GM19452 (cell line): ENCODE results near the gene OPTC.
"Not testable (repeated sequence)": the region's sequence is repeated elsewhere in the genome, so short reads cannot be mapped to it uniquely, and the experiment has no call there.

Experiments used
- ATAC-seq: cut with Tn5 transposase; IDR thresholded peaks from one replicate; pipeline ENCODE4 v1.9.1; 2021; ENCODE audit not compliant: unreplicated experiment

The OPTC gene

GRCh38 chr1:203465146-203465798 lies 28.7 kb upstream of the OPTC start:
- ATAC-seq = no peak

- no peak for ATAC-seq
Measured at GRCh38 chr1:203465948-203466347, 28.0 kb upstream of the OPTC start.

GRCh38 chr1:203466906-203467549 lies 26.9 kb upstream of the OPTC start:
- not testable (repeated sequence) for ATAC-seq

- no peak for ATAC-seq
Measured at GRCh38 chr1:203467550-203467921, 26.4 kb upstream of the OPTC start.

- no peak for ATAC-seq
Measured at GRCh38 chr1:203468326-203468725, 25.6 kb upstream of the OPTC start.

GRCh38 chr1:203470240-203470639 lies 23.7 kb upstream of the OPTC start:
- ATAC-seq = no peak

DNA sequence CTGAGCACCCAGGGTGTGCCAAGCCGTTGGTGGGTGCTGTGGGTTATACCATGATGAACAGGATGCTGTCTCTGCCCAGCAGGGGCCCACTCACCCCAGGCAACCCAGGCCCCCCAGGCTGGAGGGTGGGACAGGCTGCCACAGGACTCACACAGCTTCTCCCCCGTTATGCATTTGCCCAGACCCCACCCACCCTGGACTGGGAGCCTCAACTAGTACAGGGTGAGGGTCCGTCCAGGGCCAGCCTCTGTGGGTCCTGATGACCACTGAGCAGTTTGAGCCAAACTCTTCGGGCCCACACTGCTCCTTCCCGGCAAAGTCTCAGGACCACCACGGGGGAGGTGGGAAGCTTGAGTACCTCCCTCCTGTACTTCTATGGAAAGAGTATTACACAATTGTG lies 22.1 kb upstream of the OPTC start:
- no peak for ATAC-seq

- no peak for ATAC-seq
Measured at GRCh38 chr1:203473281-203473680, 20.7 kb upstream of the OPTC start.

DNA sequence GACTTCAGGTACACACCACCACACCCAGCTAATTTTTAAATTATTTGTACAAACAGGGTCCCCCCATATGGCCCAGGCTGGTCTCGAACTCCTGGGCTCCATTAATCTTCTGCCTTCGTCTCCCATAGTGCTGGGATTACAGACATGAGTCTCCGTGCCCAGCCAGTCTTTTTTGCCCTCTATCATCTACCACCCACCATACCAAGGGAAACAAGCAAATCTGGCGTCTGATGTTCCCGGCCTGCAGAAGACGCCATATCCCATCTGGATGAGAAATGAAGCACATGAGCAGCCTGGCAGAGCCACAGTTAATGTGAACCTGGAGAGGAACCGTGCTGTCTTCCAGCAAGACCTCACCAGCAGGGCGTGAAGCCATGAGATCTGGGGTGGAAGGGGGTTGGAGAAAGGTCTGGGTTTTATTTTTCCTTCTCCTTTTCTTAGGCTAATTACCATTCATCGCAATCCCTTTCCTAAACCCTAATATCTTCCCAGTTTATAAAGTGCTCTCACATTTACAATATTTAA lies 20.1 kb upstream of the OPTC start:
- no peak for ATAC-seq

DNA sequence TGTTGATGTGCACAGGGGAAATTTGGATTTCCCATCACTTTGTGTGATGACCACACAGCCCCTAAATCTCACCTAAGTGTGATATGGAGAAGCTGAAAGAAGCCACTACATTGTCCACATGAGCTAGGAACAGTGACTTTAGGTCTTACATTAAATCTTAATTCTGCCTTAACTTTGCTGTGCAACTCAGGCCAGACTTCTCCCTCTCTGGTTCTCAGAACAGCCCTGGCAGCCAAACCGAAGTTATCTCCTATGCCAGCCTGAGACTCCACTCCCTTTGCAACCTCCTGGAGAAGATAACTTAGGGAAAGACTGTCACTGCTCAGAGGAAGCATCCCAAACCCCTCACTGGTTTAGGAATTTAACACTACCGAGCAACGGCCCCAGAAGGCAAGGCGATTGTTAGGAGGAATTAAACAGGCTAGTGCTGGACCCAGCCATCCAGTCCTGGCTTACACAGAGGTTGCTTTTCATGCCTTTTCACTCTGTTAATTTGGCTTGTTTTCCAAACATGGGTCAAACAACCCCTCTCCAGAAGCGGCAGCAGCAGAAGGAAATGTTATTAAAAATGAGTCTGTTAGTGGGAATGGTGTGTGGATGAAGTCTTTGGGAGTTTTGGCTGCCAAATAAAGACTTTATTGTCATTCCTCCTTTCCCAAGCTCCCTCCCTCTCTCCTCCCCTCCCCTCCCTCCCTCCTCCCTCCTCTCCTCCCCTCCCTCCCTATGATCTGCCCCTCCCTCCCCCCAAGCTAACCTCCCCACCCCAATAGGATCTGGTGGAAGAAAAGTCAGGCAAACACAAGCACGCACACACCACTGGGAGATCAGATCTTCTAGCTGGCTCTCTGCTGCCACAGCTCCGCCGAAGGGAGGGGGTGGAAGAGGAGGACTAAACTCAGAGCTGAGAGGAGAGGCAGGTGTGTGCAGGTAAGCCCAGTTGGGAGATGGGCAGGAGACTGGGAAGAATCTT lies 18.7 kb upstream of the OPTC start, which contains the start of gene PRELP:
Gene PRELP (plus strand): TSS at position 795 of the 970 bp plus-strand sequence. CDS start 7,379 bp downstream, outside the sequence.
- ATAC-seq = no peak

DNA sequence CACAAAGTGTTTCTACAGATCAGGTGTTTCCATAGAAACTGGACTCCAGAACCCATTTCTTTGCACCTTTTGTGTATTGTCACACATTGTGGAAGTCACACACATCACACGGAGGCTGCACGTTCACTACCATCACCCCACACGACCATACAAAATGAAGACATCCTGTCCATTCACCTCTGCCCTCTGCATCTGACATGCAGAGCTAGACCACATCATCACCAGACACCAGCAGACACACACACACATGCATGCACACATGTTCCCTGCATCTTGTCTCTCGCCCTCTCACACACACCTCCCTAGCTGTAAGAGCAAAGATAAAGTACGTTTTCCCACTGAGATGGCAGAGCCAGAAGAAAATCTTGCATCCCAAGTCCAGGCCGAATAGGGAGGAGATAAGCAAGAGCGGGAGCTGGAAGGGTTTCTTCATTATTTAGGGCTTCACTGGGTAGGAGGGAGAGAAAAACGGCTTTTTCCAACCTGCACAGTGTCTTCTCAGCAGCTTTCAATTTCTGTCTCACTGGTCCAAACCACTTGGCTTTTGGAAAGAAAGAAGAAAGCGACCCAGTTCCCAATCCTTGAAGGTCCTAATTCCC lies 17.6 kb upstream of the OPTC start:
- no peak for ATAC-seq

DNA sequence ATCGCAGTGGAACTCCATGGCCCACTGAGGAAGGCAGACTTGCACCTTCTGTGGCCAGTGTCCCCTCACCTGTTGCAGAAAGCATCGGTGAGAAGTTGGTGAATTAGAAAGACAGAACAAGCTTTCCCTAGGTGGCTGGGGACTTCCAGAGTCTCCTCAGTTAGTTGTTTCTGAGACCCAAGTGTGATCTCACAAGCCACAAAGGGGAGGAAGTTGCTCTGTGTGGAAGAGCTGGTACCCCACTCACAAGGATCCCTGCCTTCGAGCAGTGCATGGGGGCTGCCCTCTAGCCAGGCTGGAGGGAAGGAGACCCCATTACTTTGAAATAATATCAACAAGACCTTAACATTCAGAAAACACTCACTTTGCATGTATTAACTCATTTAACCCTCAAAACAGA lies 16.2 kb upstream of the OPTC start:
- ATAC-seq = no peak

GRCh38 chr1:203478231-203478630 lies 15.7 kb upstream of the OPTC start:
- ATAC-seq = no peak

GRCh38 chr1:203478986-203479385 lies 15.0 kb upstream of the OPTC start:
- ATAC-seq = no peak

GRCh38 chr1:203479646-203480045 lies 14.3 kb upstream of the OPTC start:
- no peak for ATAC-seq

DNA sequence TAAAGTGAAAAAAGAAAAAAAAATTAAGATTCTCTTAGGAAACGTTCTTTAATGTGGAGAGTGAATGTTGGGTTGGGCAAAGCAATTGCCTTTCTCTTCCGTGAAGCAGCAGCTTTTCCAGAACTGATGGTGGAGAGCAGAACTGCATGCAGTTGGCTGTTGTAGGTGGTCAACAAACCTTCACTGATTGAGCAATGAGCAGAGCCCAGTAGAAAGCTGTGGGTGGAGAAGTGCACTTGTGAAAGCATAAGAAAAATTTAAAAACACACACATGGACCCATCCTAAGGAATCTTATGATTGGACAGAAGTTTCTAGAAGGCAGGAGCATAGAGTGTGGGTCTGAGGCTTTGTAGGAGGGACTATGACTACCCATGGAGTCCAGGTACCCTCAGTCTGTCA lies 13.9 kb upstream of the OPTC start:
- ATAC-seq = no peak

GRCh38 chr1:203480525-203481084 lies 13.3 kb upstream of the OPTC start:
- ATAC-seq = no peak

DNA sequence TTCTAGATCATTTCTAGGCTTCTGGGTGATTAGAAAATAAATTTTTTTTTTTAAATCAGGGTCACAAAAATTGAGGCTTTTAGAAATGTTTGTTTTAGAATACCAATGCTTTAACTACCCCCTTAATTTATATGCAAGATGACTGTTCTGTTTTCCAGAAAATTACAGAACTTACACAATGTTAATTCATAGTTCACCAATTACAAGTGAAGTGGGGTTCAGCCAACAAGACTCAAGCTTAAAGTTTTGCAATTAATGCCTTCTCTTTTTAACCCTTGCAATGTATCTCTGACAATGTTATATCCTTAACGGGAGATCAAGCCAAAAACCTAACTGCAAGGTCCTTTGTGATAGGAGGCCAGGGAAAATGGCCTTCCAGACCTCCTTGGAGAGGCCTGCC lies 12.8 kb upstream of the OPTC start:
- ATAC-seq = no peak

GRCh38 chr1:203486618-203487370 lies 7.2 kb upstream of the OPTC start:
- ATAC-seq = no peak

- ATAC-seq = no peak
Measured at GRCh38 chr1:203488539-203488938, 5.4 kb upstream of the OPTC start.
